GM23248 (cell line): Measurements from ENCODE around the gene PDIA5. TPM values are rescaled to one million over a fixed set of nuclear protein-coding genes. Genes with fewer than 3 reads are reported as not detected.

Source experiments
- DNase-seq: peaks from one replicate; pipeline ENCODE4 v3.0.0-alpha.2; 2015
- H2AFZ ChIP-seq: fragments of 200-600 bp; sonication (generic); 2 replicates; pipeline ENCODE4 v1.6.1; 2016; ENCODE audit warnings: antibody characterized with exemption
- H3F3A ChIP-seq: fragments of 200-600 bp; sonication (generic); 2 replicates; pipeline ENCODE4 v1.6.1; 2016; ENCODE audit warnings: mild to moderate bottlenecking, antibody characterized with exemption, mixed run types; ENCODE audit not compliant: insufficient read depth
- H3K27ac ChIP-seq: fragments of 200-600 bp; sonication (generic); 2 replicates; pipeline ENCODE4 v1.5.1; 2016; ENCODE audit warnings: mild to moderate bottlenecking
- H3K27me3 ChIP-seq: fragments of 200-600 bp; sonication (generic); replicated peaks from 2 replicates; pipeline ENCODE4 v1.6.1; 2016; ENCODE audit warnings: mild to moderate bottlenecking; ENCODE audit not compliant: insufficient read depth
- H3K36me3 ChIP-seq: fragments of 200-600 bp; sonication (generic); 2 replicates; pipeline ENCODE4 v1.6.1; 2016; ENCODE audit warnings: low read depth, mild to moderate bottlenecking
- H3K4me1 ChIP-seq: fragments of 200-600 bp; sonication (generic); 2 replicates; pipeline ENCODE4 v1.6.1; 2016; ENCODE audit warnings: mild to moderate bottlenecking; ENCODE audit not compliant: insufficient read depth
- H3K4me2 ChIP-seq: fragments of 200-600 bp; sonication (generic); one replicate; pipeline ENCODE4 v1.6.1; 2016; ENCODE audit warnings: mild to moderate bottlenecking; ENCODE audit not compliant: unreplicated experiment
- H3K4me3 ChIP-seq: fragments of 200-600 bp; sonication (generic); 2 replicates; pipeline ENCODE4 v1.5.1; 2016; ENCODE audit warnings: mild to moderate bottlenecking
- H3K79me2 ChIP-seq: fragments of 200-600 bp; sonication (generic); 2 replicates; pipeline ENCODE4 v1.6.1; 2016; ENCODE audit warnings: mild to moderate bottlenecking; ENCODE audit not compliant: insufficient read depth
- H3K9ac ChIP-seq: fragments of 200-600 bp; sonication (generic); 2 replicates; pipeline ENCODE4 v1.6.1; 2016; ENCODE audit warnings: mild to moderate bottlenecking
- H3K9me2 ChIP-seq: fragments of 200-600 bp; sonication (generic); 2 replicates; pipeline ENCODE4 v1.6.1; 2016; ENCODE audit warnings: mixed run types, mild to moderate bottlenecking, moderate library complexity; ENCODE audit not compliant: insufficient read depth
- H3K9me3 ChIP-seq: fragments of 200-600 bp; sonication (generic); one replicate; pipeline ENCODE4 v1.6.1; 2017; ENCODE audit warnings: low read depth
- H4K20me1 ChIP-seq: fragments of 200-600 bp; sonication (generic); 2 replicates; pipeline ENCODE4 v1.6.0; 2016; ENCODE audit not compliant: insufficient read depth
- EZH2 ChIP-seq: fragments of 200-600 bp; sonication (generic); IDR thresholded peaks from 2 replicates; pipeline ENCODE4 v1.6.1; 2018; ENCODE audit warnings: antibody characterized with exemption, mild to moderate bottlenecking; ENCODE audit not compliant: insufficient read depth, poor library complexity, severe bottlenecking
- EZH2phosphoT487 ChIP-seq: fragments of 200-600 bp; sonication (generic); IDR thresholded peaks from 2 replicates; pipeline ENCODE4 v1.6.1; 2018; ENCODE audit warnings: antibody characterized with exemption, moderate library complexity, mild to moderate bottlenecking, low read depth; ENCODE audit not compliant: insufficient read depth
- WGBS, 2 experiments: methylation state at CpG; one replicate each; pipeline ENCODE4 v1.1.6; 2015 to 2017; ENCODE audit warnings: low lambda C conversion rate in 2 of 2, low coverage in 1 of 2; ENCODE audit errors: missing lambda C conversion rate in 2 of 2; 5-methylcytosine and 5-hydroxymethylcytosine counted together
- in situ Hi-C: fragments of 300-500 bp; cut with MboI; formaldehyde crosslinking; loops from 2 replicates; pipeline ENCODE4 v1.15.0; 2020
- polyA plus RNA-seq: library from polyadenylated mRNA; unstranded; fragments of >200 nt; fragmentation: Nextera tagmentation; extraction: Ambion mirVana; gene quantifications from 2 replicates; pipeline ENCODE4 v1.2.1, GENCODE V29; 2016
- total RNA-seq: library from RNA; depleted of rRNA; stranded (reverse); fragments of >200 nt; shearing (Covaris generic); gene quantifications from 2 replicates; pipeline ENCODE4 v1.2.3, GENCODE V29; 2014

The PDIA5 gene
- total and polyA plus RNA-seq, 2 experiments from 2014 or later = 49.1 to 57.3 TPM

DNA sequence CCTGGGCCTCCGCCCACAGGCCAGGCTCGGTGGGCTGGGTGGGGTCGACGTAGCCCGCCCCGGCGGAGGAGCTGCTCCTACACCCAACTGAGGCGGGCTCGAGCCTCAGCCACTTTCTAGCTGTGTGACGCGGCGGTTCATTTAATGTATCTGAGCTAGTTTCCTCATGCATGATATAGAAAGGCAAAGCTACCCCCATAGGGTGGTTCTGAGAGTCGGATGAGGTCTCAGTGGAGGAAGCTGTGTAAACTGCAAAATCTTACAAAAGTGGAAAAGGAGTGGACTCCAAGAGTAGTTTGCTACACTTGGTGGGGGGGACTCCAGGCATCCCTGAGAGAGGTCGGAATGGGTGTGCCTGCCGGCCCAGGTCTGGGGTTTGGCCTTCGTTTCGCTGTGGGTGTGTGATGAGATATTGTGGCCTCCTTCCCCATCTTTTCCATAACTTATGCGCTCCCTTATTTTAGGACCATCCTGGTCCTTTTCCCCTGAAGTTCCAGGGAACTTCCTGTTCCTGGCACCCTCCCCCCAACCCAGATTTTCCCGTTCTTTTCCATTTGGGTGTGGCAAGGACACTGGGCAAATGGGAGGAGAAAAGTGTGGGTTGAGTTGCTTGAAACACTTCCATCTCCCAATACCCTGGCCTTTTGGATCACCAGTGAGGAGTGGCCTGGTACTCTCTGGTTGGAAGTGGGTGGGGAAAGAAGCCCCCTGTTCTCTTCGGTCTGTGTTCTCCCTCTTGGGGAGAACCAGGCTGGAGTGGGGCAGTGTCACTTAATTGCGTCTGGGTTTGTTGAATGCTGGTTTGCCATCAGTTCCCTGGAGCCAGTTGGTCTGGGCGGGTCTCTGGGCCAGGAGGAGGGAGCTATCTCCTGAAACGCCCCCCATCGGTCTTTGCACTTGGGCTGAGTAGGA lies 1.1 kb downstream of the PDIA5 start:
- Histone ChIP-seq H3K9me2 (no peaks in the 10 kb centered on the region), H3K4me3 (peak overlapping the region; percentile 90), H3K36me3 (no peaks in the 10 kb centered on the region), H2AFZ (peak overlapping the region; percentile 84), H3K9ac (peak overlapping the region; percentile 94), H3K79me2 (peaks cover 58% of the 10 kb centered on the region), H3K9me3 (no peaks in the 10 kb centered on the region), H3K27me3 (no peaks in the 10 kb centered on the region), H3K27ac (peak overlapping the region; percentile 68), H3K4me1 (0 out of 2 replicates have a peak, but pooled peaks cover 9% of the 10 kb centered on the region), H3K4me2 (peak overlapping the region; percentile 89), H4K20me1 (no peaks in the 10 kb centered on the region; the same call in 1 of the 2 replicates), H3F3A (no peaks in the 10 kb centered on the region)
- TF ChIP-seq EZH2 (no peak), EZH2phosphoT487 (no peak)
- peak; percentile 64 for DNase-seq
- WGBS, 2 experiments = 1 to 2% methylated on average over 24 of the region's 24 CpGs
- in situ Hi-C loops = no loop called here

- Histone ChIP-seq H2AFZ (peak overlapping the region; percentile 84; the same call in 1 of the 2 replicates), H3K9me3 (no peaks in the 10 kb centered on the region), H3K4me2 (peak overlapping the region; percentile 89), H3K27me3 (no peaks in the 10 kb centered on the region), H3K27ac (no peak overlapping the region), H3K4me3 (peak overlapping the region; percentile 90), H3K9me2 (no peaks in the 10 kb centered on the region), H3K9ac (peak overlapping the region; percentile 94), H3F3A (no peaks in the 10 kb centered on the region), H3K4me1 (peaks cover 9% of the 10 kb centered on the region; the same call in 1 of the 2 replicates), H3K79me2 (peaks cover 67% of the 10 kb centered on the region), H4K20me1 (no peaks in the 10 kb centered on the region; the same call in 1 of the 2 replicates), H3K36me3 (no peaks in the 10 kb centered on the region)
- no peak for DNase-seq
- WGBS, 2 experiments = 64 to 69% methylated on average over 12 of the region's 12 CpGs
- in situ Hi-C loops = no loop called here
- no peak for TF ChIP-seq EZH2
- TF ChIP-seq EZH2phosphoT487 = no peak
Observed at GRCh38 chr3:123068601-123069381, 2.0 kb downstream of the PDIA5 start.

DNA sequence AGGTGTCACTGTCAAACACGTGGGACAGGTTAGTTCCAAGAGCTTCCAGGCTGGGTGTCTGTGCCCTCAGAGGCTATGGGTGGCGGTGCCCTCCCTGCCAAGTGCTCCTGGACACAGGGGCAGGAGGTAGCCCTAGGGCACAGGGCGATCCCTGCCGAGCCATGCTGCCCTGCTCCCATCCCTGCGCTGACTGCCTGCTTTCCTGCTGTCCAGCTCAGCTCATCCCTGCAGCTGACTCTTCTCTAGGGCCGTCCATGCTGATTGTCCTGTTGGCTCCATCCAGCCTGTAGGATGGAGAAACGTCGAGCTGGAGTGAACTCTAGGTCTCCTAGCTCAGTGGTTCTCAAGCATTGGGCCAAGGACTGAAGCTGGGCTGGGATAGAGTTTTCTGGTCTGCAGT lies 3.7 kb downstream of the PDIA5 start:
- no peaks in the 10 kb centered on the region for H3K36me3 ChIP-seq
- H3K79me2 ChIP-seq = peaks cover 84% of the 10 kb centered on the region
- WGBS, 2 experiments = 66 to 69% methylated on average over 8 of the region's 8 CpGs
- TF ChIP-seq EZH2phosphoT487 (no peak), EZH2 (no peak)
- H2AFZ ChIP-seq = no peak overlapping the region
- no peaks in the 10 kb centered on the region for H3K27me3 ChIP-seq
- H3K4me1 ChIP-seq = peaks cover 21% of the 10 kb centered on the region
- no peak overlapping the region for H3K27ac ChIP-seq
- no peak overlapping the region for H3K9ac ChIP-seq
- in situ Hi-C loops = no loop called here
- H4K20me1 ChIP-seq = no peaks in the 10 kb centered on the region; the same call in 1 of the 2 replicates
- H3F3A ChIP-seq = peaks cover 15% of the 10 kb centered on the region; the same call in 1 of the 2 replicates
- DNase-seq = no peak
- H3K9me2 ChIP-seq = no peaks in the 10 kb centered on the region
- H3K4me3 ChIP-seq = no peak overlapping the region
- no peak overlapping the region for H3K4me2 ChIP-seq
- no peaks in the 10 kb centered on the region for H3K9me3 ChIP-seq

GRCh38 chr3:123071146-123071545 lies 4.3 kb downstream of the PDIA5 start:
- Histone ChIP-seq H3K27me3 (no peaks in the 10 kb centered on the region), H2AFZ (no peak overlapping the region), H3K27ac (no peak overlapping the region), H3K4me3 (no peak overlapping the region), H3K9me3 (no peaks in the 10 kb centered on the region), H3F3A (peaks cover 21% of the 10 kb centered on the region; the same call in 1 of the 2 replicates), H3K79me2 (peaks cover 90% of the 10 kb centered on the region), H3K9ac (no peak overlapping the region), H3K9me2 (no peaks in the 10 kb centered on the region), H3K4me1 (peaks cover 24% of the 10 kb centered on the region), H4K20me1 (no peaks in the 10 kb centered on the region; the same call in 1 of the 2 replicates), H3K36me3 (no peaks in the 10 kb centered on the region), H3K4me2 (no peak overlapping the region)
- no peak for TF ChIP-seq EZH2
- TF ChIP-seq EZH2phosphoT487 = no peak
- in situ Hi-C loops = no loop called here
- 75 to 77% methylated on average over 5 of the region's 5 CpGs for WGBS, 2 experiments
- peak; percentile 37 for DNase-seq
